Heart left ventricle (tissue), 13 donors: ENCODE data around the gene FAM222A.

Experiments used
- CTCF ChIP-seq, 12 donors: fragments of 200-600 bp; sonication (generic) in 4 of 12; IDR thresholded peaks; one replicate each; pipeline versions ENCODE4 v1.5.0 to v1.8.0; 2018 to 2022; ENCODE audit warnings: antibody characterized with exemption in 12 of 12, mild to moderate bottlenecking in 5 of 12
- POLR2A ChIP-seq, 2 donors: fragments of 450-650 bp; IDR thresholded peaks; one replicate each; pipeline ENCODE4 v1.6.1; 2017; ENCODE audit warnings: antibody characterized with exemption in 2 of 2, mild to moderate bottlenecking in 2 of 2, moderate library complexity in 2 of 2
- donor health status: ischemic (EF 13 %, LVEDD 7.1; RV severe dilation, severe dysfunction).
- donor health status: DM: no; HTN: yes; CAD: no.
- donor health status: DM: no; HTN: no; CAD: no.
- donor health status: ischemic (EF 25% LVEDD 6.9; RV normal size, moderate dysfunction).
- donor health status: ischemic (EF 25% LVEDD 5.7; RV mildly dilated, moderate dysfunction).
- donor health status: ischemic (EF 35%, LVEDD 5.7; RV mildly dilated, moderate dysfunction).
- donor health status: nonischemic (EF 11% LVEDD 7.7; RV severe dilation, severe dysfunction).
- donor health status: DM: yes; HTN: yes; CAD: no.
- donor health status: PGD.
- donor health status: ischemic (EF 29% LVEDD 5.4; RV normal size, mild dysfunction).
- donor health status: nonischemic (EF 23%, LVEDD 6.1; RV moderate dilation, normal function).

GRCh38 chr12:109771746-109772621 lies 58.4 kb downstream of the FAM222A start:
- TF ChIP-seq CTCF (IDR thresholded peaks at IDR 0.05) (no peak), POLR2A (IDR thresholded peaks at IDR 0.05) (no peak)
